Suprapubic skin (tissue), 3 donors: Measurements from ENCODE around the gene ASIC3.

Experiments
- POLR2AphosphoS5 ChIP-seq, 3 donors: sonication (generic); formaldehyde crosslinking; IDR thresholded peaks; one replicate each; pipeline ENCODE4 v1.6.1; 2017; ENCODE audit warnings: antibody characterized with exemption in 3 of 3
- TF ChIP-seq, protein P1 (sequence below), 2 donors: fragments of 200-600 bp in 1 of 2; fragments of 450-650 bp in 1 of 2; sonication (generic) in 1 of 2; IDR thresholded peaks; one replicate each; pipeline ENCODE4 v1.5.1; 2016 to 2019; ENCODE audit warnings: antibody characterized with exemption in 2 of 2, mild to moderate bottlenecking in 1 of 2, moderate library complexity in 1 of 2

- TF ChIP-seq, protein P1, sequence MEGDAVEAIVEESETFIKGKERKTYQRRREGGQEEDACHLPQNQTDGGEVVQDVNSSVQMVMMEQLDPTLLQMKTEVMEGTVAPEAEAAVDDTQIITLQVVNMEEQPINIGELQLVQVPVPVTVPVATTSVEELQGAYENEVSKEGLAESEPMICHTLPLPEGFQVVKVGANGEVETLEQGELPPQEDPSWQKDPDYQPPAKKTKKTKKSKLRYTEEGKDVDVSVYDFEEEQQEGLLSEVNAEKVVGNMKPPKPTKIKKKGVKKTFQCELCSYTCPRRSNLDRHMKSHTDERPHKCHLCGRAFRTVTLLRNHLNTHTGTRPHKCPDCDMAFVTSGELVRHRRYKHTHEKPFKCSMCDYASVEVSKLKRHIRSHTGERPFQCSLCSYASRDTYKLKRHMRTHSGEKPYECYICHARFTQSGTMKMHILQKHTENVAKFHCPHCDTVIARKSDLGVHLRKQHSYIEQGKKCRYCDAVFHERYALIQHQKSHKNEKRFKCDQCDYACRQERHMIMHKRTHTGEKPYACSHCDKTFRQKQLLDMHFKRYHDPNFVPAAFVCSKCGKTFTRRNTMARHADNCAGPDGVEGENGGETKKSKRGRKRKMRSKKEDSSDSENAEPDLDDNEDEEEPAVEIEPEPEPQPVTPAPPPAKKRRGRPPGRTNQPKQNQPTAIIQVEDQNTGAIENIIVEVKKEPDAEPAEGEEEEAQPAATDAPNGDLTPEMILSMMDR (IDR thresholded peaks at IDR 0.05), result no peak
- TF ChIP-seq POLR2AphosphoS5 (IDR thresholded peaks at IDR 0.05), result no peak
Observed at GRCh38 chr7:151003572-151003971, 44.8 kb upstream of the ASIC3 start.
